ENCODE results near the gene KRT14.

The KRT14 gene

DNA sequence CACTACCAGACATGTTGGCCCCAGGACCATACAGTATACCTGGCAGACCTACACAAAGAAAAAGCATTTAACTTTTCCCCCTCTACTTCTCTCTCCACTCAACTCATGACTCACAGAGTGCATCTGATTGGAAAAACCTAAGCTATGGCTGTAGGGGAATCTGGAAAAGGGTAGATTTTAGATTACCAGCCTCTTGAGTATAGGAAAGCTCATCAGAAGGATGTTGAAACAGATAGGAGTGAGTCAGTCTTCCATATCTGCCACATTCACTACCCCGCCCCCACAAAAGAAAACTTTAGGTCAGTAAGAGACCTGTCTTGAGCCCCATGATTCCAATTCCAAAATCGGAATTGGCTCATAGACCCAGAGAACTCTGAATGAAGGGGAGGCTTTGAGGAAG is 27.1 kb downstream of the KRT14 start:
- no peak for DNase-seq (ENCODE audit: low spot score in 2 of 2)
- no peak overlapping the region for H3K4me3 Mint-ChIP-seq

GRCh38 chr17:41556931-41557330 is 29.8 kb downstream of the KRT14 start:
- Mint-ChIP-seq H3K27me3 (peaks cover 26% of the 10 kb centered on the region), H3K4me1 (no peaks in the 10 kb centered on the region), H3K4me3 (no peak overlapping the region), H3K27ac (no peak overlapping the region), H3K36me3 (no peaks in the 10 kb centered on the region), H3K9me3 (no peaks in the 10 kb centered on the region)
- DNase-seq (ENCODE audit: low spot score in 2 of 2) (no peak), ATAC-seq (ENCODE audit: low read depth) (no peak)

More for the DNA sequence above, 27.1 kb downstream of the KRT14 start:
- no peaks in the 10 kb centered on the region for H3K9me3 Mint-ChIP-seq
- peaks cover 15% of the 10 kb centered on the region for H3K27me3 Mint-ChIP-seq
- H3K36me3 Mint-ChIP-seq: no peaks in the 10 kb centered on the region
- ATAC-seq (ENCODE audit: low read depth): no peak
- no peak overlapping the region for H3K27ac Mint-ChIP-seq
- no peaks in the 10 kb centered on the region for H3K4me1 Mint-ChIP-seq

DNA sequence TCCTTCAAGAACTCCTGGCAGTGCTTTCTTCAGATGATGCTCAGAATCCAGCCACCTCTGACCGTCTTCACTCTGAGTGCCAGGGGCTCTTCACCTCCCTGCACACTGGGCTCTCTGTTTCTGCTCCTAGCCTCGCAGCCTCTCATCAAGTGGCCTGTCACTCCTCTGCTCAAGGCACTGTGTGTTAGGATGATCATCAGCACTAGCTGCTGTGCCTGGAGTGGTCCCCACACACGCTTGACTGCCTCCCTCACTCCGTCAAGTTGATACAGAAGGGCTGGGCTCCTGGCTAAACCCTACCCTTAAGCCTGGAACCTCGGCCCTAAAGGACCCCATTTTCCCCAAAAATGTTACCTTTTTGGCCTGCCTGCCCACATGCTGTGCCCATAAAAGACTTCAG is 30.4 kb downstream of the KRT14 start:
- Mint-ChIP-seq H3K27me3 (peaks cover 27% of the 10 kb centered on the region), H3K4me1 (no peaks in the 10 kb centered on the region), H3K27ac (no peak overlapping the region), H3K9me3 (no peaks in the 10 kb centered on the region), H3K36me3 (no peaks in the 10 kb centered on the region), H3K4me3 (no peak overlapping the region)
- no peak for ATAC-seq (ENCODE audit: low read depth)
- no peak for DNase-seq (ENCODE audit: low spot score in 2 of 2)

DNA sequence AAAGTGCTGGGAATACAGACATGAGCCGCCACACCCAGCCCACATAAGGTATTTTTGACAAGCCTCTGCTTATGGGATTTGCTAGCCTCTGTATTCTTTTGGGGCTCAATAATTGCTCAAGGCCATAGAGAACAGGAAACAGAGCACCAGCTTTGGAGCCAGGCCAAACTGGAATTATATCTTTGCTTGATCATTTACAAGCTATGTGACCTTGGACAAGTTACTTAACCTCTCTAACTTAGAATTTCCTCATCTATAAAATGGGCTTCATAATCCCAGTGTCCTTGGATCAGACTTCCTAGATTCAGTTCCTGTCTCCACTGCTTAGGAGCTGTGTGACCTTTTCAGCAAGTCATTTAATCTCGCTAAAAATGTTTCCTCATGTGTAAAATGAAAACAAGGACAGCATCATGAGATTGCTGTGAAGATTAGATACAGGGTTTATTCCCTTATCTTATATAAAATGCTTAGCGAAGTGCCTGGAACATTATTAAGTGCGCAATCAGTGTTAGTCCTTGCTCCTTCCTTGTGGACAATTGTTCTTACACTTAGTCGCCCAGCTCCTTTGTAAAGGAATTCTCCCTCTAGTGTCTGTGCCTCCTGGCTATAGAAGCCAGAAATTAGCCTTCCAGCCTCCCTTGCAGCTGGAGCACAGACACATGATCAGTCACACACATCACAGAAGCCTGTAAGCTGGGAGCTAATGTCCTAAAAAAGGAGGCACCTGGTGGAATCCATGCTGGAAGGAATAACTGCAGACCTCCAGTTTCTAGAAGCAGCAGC is 31.4 kb downstream of the KRT14 start:
- Mint-ChIP-seq H3K4me3 (no peak overlapping the region), H3K4me1 (no peaks in the 10 kb centered on the region), H3K9me3 (no peaks in the 10 kb centered on the region), H3K27ac (no peak overlapping the region), H3K36me3 (no peaks in the 10 kb centered on the region), H3K27me3 (peaks cover 27% of the 10 kb centered on the region)
- ATAC-seq (ENCODE audit: low read depth) (no peak), DNase-seq (ENCODE audit: low spot score in 2 of 2) (no peak)

DNA sequence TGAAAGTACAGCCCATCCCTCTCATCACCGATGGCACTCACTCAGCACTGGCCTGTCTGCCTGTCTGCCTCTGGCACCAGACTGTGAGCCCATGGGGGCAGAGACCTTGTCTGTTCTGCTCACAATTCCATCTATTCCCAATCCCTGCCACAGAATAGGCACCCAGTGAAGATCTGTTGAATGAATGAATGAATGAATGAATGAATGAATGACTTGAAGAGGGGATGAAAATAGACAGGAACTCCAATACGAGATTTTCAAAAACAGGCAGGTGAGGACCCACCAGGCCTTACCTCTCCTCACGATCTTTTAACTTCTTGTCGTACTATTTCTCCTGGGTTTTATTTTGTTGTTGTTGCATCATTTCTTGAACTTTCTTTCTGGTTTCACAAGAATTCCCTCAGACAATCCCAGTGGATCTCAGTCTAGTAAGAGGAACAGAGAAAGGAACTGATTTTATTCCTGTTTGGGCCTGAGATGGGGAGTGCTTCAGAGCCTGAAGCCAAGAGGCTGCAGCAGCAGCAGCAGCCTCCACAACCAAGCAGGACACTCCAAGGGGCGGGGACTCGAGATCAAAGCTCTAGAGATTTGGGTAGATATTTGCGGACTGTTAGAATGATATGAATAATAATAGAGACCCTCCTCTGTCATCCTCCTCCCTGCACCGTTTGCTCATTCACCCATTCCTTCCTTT is 32.6 kb downstream of the KRT14 start:
- no peaks in the 10 kb centered on the region for H3K9me3 Mint-ChIP-seq
- H3K4me3 Mint-ChIP-seq: no peak overlapping the region
- ATAC-seq (ENCODE audit: low read depth) (no peak), DNase-seq (ENCODE audit: low spot score in 2 of 2) (no peak)
- no peaks in the 10 kb centered on the region for H3K36me3 Mint-ChIP-seq
- peaks cover 23% of the 10 kb centered on the region for H3K27me3 Mint-ChIP-seq
- no peak overlapping the region for H3K27ac Mint-ChIP-seq
- no peaks in the 10 kb centered on the region for H3K4me1 Mint-ChIP-seq

DNA sequence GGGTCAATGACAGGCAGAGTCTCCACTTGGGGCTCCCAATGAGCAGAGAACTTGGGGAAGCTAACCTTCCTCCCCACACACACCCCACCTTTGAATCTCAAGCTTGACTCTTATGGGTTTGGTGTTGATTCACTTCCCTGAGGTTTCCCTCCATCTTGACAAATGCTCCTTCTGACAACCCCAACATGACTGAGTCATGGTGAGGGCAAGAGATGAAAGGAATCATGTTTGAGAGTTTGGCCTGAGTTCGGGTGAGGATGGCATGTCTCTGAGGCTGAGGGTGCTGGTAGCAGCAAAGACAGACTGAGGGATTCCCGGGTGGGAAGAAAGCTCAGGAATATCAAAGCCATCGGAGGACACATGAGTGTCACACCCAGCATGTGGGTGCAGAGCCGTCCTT is 33.5 kb downstream of the KRT14 start:
- ATAC-seq (ENCODE audit: low read depth): no peak
- no peak overlapping the region for H3K27ac Mint-ChIP-seq
- H3K9me3 Mint-ChIP-seq: no peaks in the 10 kb centered on the region
- DNase-seq (ENCODE audit: low spot score in 2 of 2): no peak
- H3K27me3 Mint-ChIP-seq: peaks cover 23% of the 10 kb centered on the region
- H3K36me3 Mint-ChIP-seq: no peaks in the 10 kb centered on the region
- peaks cover 2% of the 10 kb centered on the region for H3K4me1 Mint-ChIP-seq
- no peak overlapping the region for H3K4me3 Mint-ChIP-seq

- H3K4me3 Mint-ChIP-seq: no peak overlapping the region
- DNase-seq (ENCODE audit: low spot score in 2 of 2): no peak
- no peak for ATAC-seq (ENCODE audit: low read depth)
- H3K9me3 Mint-ChIP-seq: peaks cover under 1% of the 10 kb centered on the region
- H3K36me3 Mint-ChIP-seq: peaks cover 2% of the 10 kb centered on the region
- H3K27me3 Mint-ChIP-seq: peaks cover 25% of the 10 kb centered on the region
- H3K4me1 Mint-ChIP-seq: peaks cover 5% of the 10 kb centered on the region
- no peak overlapping the region for H3K27ac Mint-ChIP-seq
These were observed 34.2 kb downstream of the KRT14 start for GRCh38 chr17:41552455-41552854.

DNA sequence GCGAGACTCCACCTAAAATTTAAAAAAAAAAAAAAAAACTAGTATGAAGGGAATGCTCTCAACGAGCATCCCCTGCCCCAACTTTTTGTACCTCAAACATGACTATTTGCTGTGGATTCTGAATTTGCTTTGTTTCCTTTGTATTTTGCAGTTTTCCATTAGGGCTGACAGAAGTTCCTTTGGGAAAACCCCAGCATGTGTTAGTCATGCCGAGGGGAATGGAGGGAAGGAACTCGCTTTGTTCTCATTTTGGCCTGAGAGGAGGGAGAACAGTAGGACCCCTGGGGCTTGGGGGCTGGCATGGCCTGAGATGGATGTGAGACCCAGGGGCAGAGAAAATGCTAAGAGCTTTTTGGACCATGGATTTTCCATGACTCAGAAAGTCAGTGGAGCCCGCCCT is 35.3 kb downstream of the KRT14 start:
- Mint-ChIP-seq H3K27ac (no peak overlapping the region), H3K36me3 (peaks cover 5% of the 10 kb centered on the region), H3K9me3 (peaks cover 7% of the 10 kb centered on the region), H3K27me3 (peaks cover 29% of the 10 kb centered on the region), H3K4me3 (no peak overlapping the region), H3K4me1 (peaks cover 5% of the 10 kb centered on the region)
- ATAC-seq (ENCODE audit: low read depth) (no peak), DNase-seq (ENCODE audit: low spot score in 2 of 2) (no peak)

GRCh38 chr17:41549596-41550039 is 37.1 kb downstream of the KRT14 start:
- peaks cover 5% of the 10 kb centered on the region for H3K4me1 Mint-ChIP-seq
- H3K9me3 Mint-ChIP-seq: peaks cover 7% of the 10 kb centered on the region
- DNase-seq (ENCODE audit: low spot score in 2 of 2) (no peak), ATAC-seq (ENCODE audit: low read depth) (no peak)
- no peak overlapping the region for H3K27ac Mint-ChIP-seq
- H3K4me3 Mint-ChIP-seq: no peak overlapping the region
- peaks cover 5% of the 10 kb centered on the region for H3K36me3 Mint-ChIP-seq
- H3K27me3 Mint-ChIP-seq: peaks cover 30% of the 10 kb centered on the region

DNA sequence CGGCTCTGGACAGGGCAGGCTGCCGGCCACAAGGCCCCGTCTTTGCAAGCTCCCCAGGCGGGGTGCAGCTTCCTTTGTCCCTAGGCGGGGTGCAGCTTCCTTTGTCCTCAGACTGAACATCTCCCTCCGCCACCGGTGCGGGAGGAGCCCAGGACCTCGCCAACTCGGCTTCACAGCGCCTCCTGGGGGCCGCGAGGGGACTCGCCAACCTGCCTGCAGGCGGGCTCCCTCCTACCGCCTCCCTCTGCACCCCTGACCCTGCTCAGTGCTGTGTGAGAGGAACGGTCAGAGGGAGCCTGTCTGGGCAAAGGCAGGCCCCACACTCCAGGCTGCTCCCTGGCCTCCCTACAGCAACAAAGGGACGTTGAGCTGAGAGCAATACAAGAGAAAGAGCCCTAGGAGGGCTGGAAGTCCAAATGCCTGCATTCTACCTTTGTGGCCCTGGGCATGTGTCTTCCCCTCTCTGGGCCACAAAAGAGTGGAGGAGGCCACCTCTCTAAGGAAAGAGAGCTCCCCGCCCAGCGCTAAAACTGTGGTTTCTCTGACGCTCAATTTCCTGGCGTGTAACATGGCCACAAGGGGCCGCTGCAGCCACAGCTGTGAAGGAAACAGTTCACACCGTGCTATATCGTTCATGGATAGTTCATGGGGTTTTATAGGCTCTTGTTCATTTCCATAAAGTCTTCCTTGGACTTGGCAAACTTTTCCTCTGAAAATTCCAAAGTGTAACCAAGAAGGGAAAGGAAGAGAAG is 37.7 kb downstream of the KRT14 start:
- Mint-ChIP-seq H3K36me3 (peaks cover 5% of the 10 kb centered on the region), H3K27me3 (peaks cover 27% of the 10 kb centered on the region), H3K4me1 (peaks cover 5% of the 10 kb centered on the region), H3K27ac (no peak overlapping the region), H3K4me3 (peak overlapping the region; percentile 60), H3K9me3 (peaks cover 7% of the 10 kb centered on the region)
- ATAC-seq (ENCODE audit: low read depth) (peak; percentile 87), DNase-seq (ENCODE audit: low spot score in 2 of 2) (peak; percentile 57 to 67)

GRCh38 chr17:41547921-41548843 is 38.5 kb downstream of the KRT14 start:
- no peak overlapping the region for H3K27ac Mint-ChIP-seq
- peak; percentile 19 for ATAC-seq (ENCODE audit: low read depth)

DNA sequence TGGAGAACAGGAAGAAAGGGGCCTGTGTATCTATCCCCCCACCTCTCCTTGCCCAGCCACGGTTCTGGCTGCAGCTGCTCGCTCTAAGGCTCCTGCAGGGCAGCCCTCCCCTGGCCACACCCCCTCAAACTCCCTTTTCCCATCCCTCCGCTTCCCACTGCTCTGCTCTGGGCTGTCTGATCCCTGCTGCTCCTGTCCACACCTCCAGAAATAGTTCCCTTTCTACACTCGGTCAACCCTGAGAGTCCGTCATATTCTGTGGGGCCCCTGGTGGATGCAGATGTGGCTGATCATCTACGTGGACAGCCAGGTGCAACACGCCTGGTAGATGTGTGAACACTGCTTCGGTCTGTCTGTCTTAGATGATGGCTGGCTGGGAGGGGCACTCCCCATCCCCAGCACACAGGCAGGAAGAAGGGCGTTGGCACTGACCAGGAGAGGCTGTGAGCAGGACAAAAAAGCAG is 39.3 kb downstream of the KRT14 start:
- Mint-ChIP-seq H3K4me3 (no peak overlapping the region), H3K36me3 (peaks cover 5% of the 10 kb centered on the region), H3K27ac (no peak overlapping the region), H3K9me3 (peaks cover 7% of the 10 kb centered on the region), H3K4me1 (peaks cover 5% of the 10 kb centered on the region), H3K27me3 (peaks cover 19% of the 10 kb centered on the region)
- ATAC-seq (ENCODE audit: low read depth) (no peak), DNase-seq (ENCODE audit: low spot score in 2 of 2) (no peak)

More at GRCh38 chr17:41547921-41548843, 38.5 kb downstream of the KRT14 start:
- Mint-ChIP-seq H3K36me3 (peaks cover 5% of the 10 kb centered on the region), H3K27me3 (peaks cover 22% of the 10 kb centered on the region), H3K4me3 (no peak overlapping the region), H3K4me1 (peaks cover 5% of the 10 kb centered on the region), H3K9me3 (peaks cover 7% of the 10 kb centered on the region)
- peak in 1 of 2 donors; percentile 27 for DNase-seq (ENCODE audit: low spot score in 2 of 2)

DNA sequence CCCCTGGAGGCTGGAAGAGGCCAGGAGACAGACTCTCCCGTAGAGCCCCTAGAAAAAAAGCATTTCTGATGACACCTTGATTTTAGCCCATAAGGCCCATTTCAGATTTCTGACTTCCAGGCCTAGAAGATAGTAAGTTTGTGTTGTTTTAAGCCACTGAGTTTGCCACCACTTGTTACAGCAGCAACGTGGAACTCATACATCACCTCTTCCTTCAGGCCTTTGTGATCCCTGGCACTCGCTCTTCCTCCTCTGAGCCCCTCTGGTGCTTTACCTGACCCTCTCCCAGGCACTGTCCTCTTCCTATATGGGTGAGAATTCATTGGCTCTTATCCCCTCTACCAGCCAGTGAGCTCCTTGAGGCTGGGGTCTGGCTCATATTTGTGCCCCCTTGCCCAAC is 39.9 kb downstream of the KRT14 start:
- Mint-ChIP-seq H3K27ac (no peak overlapping the region), H3K4me1 (peaks cover 5% of the 10 kb centered on the region), H3K27me3 (peaks cover 17% of the 10 kb centered on the region), H3K4me3 (no peak overlapping the region), H3K36me3 (peaks cover 5% of the 10 kb centered on the region), H3K9me3 (peaks cover 7% of the 10 kb centered on the region)
- DNase-seq (ENCODE audit: low spot score in 2 of 2) (no peak), ATAC-seq (ENCODE audit: low read depth) (no peak)

Data from memory B cell (primary cell).